GM23338 (cell line): ENCODE results near the gene TMEM62. TPM values are rescaled to one million over a fixed set of nuclear protein-coding genes. Genes with fewer than 3 reads are reported as not detected.

Experiments
- ATAC-seq: fragments of 200-7000 bp; cut with Tn5 transposase; 3 replicates; pipeline ENCODE4 v1.9.1; 2020
- DNase-seq: peaks from one replicate; pipeline ENCODE4 v3.0.0-alpha.2; 2015; ENCODE audit warnings: low spot score
- H2AFZ ChIP-seq: fragments of 200-600 bp; sonication (generic); 2 replicates; pipeline ENCODE4 v1.8.0; 2016; ENCODE audit warnings: antibody characterized with exemption, mild to moderate bottlenecking, moderate library complexity
- H3F3A ChIP-seq: fragments of 200-600 bp; sonication (generic); replicated peaks from 2 replicates; pipeline ENCODE4 v1.8.0; 2017; ENCODE audit warnings: antibody characterized with exemption, mixed run types, low read depth
- H3K27ac ChIP-seq: fragments of 200-600 bp; sonication (generic); 2 replicates; pipeline ENCODE4 v1.6.1; 2016; ENCODE audit warnings: low read depth
- H3K27me3 ChIP-seq: fragments of 200-600 bp; sonication (generic); 2 replicates; pipeline ENCODE4 v1.8.0; 2016; ENCODE audit warnings: mild to moderate bottlenecking, mixed run types, moderate library complexity; ENCODE audit not compliant: insufficient read depth
- H3K36me3 ChIP-seq: fragments of 200-600 bp; sonication (generic); 2 replicates; pipeline ENCODE4 v1.8.0; 2016; ENCODE audit warnings: mild to moderate bottlenecking; ENCODE audit not compliant: insufficient read depth
- H3K4me1 ChIP-seq: fragments of 200-600 bp; sonication (generic); 2 replicates; pipeline ENCODE4 v1.8.0; 2016; ENCODE audit warnings: mild to moderate bottlenecking, moderate library complexity; ENCODE audit not compliant: insufficient read depth
- H3K4me2 ChIP-seq: fragments of 200-600 bp; sonication (generic); 2 replicates; pipeline ENCODE4 v1.7.1; 2017; ENCODE audit warnings: mixed run types
- H3K4me3 ChIP-seq: fragments of 200-600 bp; sonication (generic); 2 replicates; pipeline ENCODE4 v1.6.1; 2016; ENCODE audit warnings: mixed run types
- H3K79me2 ChIP-seq: fragments of 200-600 bp; sonication (generic); replicated peaks from 2 replicates; pipeline ENCODE4 v1.8.0; 2017; ENCODE audit warnings: mild to moderate bottlenecking; ENCODE audit not compliant: insufficient read depth
- H3K9me2 ChIP-seq: fragments of 200-600 bp; sonication (generic); 2 replicates; pipeline ENCODE4 v1.8.0; 2017; ENCODE audit not compliant: insufficient read depth
- H4K20me1 ChIP-seq: fragments of 200-600 bp; sonication (generic); replicated peaks from 2 replicates; pipeline ENCODE4 v1.8.0; 2017; ENCODE audit warnings: mild to moderate bottlenecking; ENCODE audit not compliant: insufficient read depth
- H3K27ac Mint-ChIP-seq: 2 replicates; pipeline ENCODE4 v1.8.0; 2020; ENCODE audit warnings: inconsistent platforms, mild to moderate bottlenecking, moderate library complexity, mixed read lengths
- H3K27me3 Mint-ChIP-seq: 3 replicates; pipeline ENCODE4 v1.8.0; 2022; ENCODE audit warnings: low read depth, mild to moderate bottlenecking, moderate library complexity, mixed read lengths, inconsistent platforms; ENCODE audit not compliant: insufficient read depth, poor library complexity
- H3K36me3 Mint-ChIP-seq: 3 replicates; pipeline ENCODE4 v1.8.0; 2021; ENCODE audit warnings: low read depth, mild to moderate bottlenecking, inconsistent platforms, moderate library complexity, mixed read lengths
- H3K4me1 Mint-ChIP-seq: 3 replicates; pipeline ENCODE4 v1.8.0; 2020; ENCODE audit warnings: mild to moderate bottlenecking, inconsistent platforms, mixed read lengths
- H3K4me3 Mint-ChIP-seq: 3 replicates; pipeline ENCODE4 v1.8.0; 2021; ENCODE audit warnings: moderate library complexity, mild to moderate bottlenecking, inconsistent platforms, mixed read lengths
- H3K9me3 Mint-ChIP-seq: 3 replicates; pipeline ENCODE4 v1.8.0; 2020; ENCODE audit warnings: moderate library complexity, mild to moderate bottlenecking, inconsistent platforms, mixed read lengths
- CREB1 ChIP-seq: fragments of 250-450 bp; sonication (Bioruptor Pico); IDR thresholded peaks from 2 replicates; pipeline ENCODE4 v1.5.0; 2020; ENCODE audit warnings: low read depth, mild to moderate bottlenecking, moderate library complexity
- CTCF ChIP-seq, 2 experiments: fragments of 200-600 bp in 1 of 2; sonication (generic) in 1 of 2; conservative IDR thresholded peaks; 2 replicates each; pipeline versions ENCODE4 v1.5.1 to v1.6.1; 2016 to 2017; ENCODE audit warnings: antibody characterized with exemption in 2 of 2, low read depth in 2 of 2, mild to moderate bottlenecking in 2 of 2, moderate library complexity in 1 of 2
- ETS1 ChIP-seq: IDR thresholded peaks from 2 replicates; pipeline ENCODE4 v1.6.1; 2016; ENCODE audit warnings: antibody characterized with exemption
- EZH2 ChIP-seq: fragments of 200-600 bp; sonication (generic); IDR thresholded peaks from one replicate; pipeline ENCODE4 v1.8.0; 2017; ENCODE audit warnings: antibody characterized with exemption, mild to moderate bottlenecking, low read depth; ENCODE audit not compliant: unreplicated experiment
- EZH2phosphoT487 ChIP-seq: fragments of 200-600 bp; sonication (generic); IDR thresholded peaks from one replicate; pipeline ENCODE4 v1.8.1; 2018; ENCODE audit warnings: antibody characterized with exemption; ENCODE audit not compliant: unreplicated experiment
- JUNB ChIP-seq: IDR thresholded peaks from one replicate; pipeline ENCODE4 v1.6.1; 2016; ENCODE audit warnings: antibody characterized with exemption; ENCODE audit not compliant: unreplicated experiment
- NANOG ChIP-seq: IDR thresholded peaks from 2 replicates; pipeline ENCODE4 v1.6.1; 2016; ENCODE audit warnings: antibody characterized with exemption, borderline replicate concordance
- POLR2AphosphoS5 ChIP-seq: IDR thresholded peaks from 2 replicates; pipeline ENCODE4 v1.6.1; 2016; ENCODE audit warnings: antibody characterized with exemption, low read depth
- REST ChIP-seq: IDR thresholded peaks from one replicate; pipeline ENCODE4 v1.6.1; 2018; ENCODE audit warnings: antibody characterized with exemption; ENCODE audit not compliant: unreplicated experiment
- STAT1 ChIP-seq: IDR thresholded peaks from one replicate; pipeline ENCODE4 v1.6.1; 2016; ENCODE audit warnings: antibody characterized with exemption; ENCODE audit not compliant: unreplicated experiment
- ZNF114 ChIP-seq: fragments of 250-450 bp; sonication (Bioruptor Pico); IDR thresholded peaks from 2 replicates; pipeline ENCODE4 v1.5.0; 2020; ENCODE audit warnings: mild to moderate bottlenecking, moderate library complexity
- ZNF331 ChIP-seq: fragments of 250-450 bp; sonication (Bioruptor Pico); IDR thresholded peaks from 2 replicates; pipeline ENCODE4 v1.5.0; 2020; ENCODE audit warnings: low read depth, mild to moderate bottlenecking, moderate library complexity
- ZNF462 ChIP-seq: fragments of 250-450 bp; sonication (Bioruptor Pico); IDR thresholded peaks from 2 replicates; pipeline ENCODE4 v1.5.0; 2020; ENCODE audit warnings: mild to moderate bottlenecking, moderate library complexity
- polyA plus RNA-seq: library from polyadenylated mRNA; unstranded; fragments of >200 nt; fragmentation: Nextera tagmentation; extraction: Ambion mirVana; gene quantifications from 2 replicates; pipeline ENCODE4 v1.2.1, GENCODE V29; 2016
- total RNA-seq: library from RNA; depleted of rRNA; stranded (reverse); fragments of >200 nt; shearing (Covaris generic); gene quantifications from 2 replicates; pipeline ENCODE4 v1.2.3, GENCODE V29; 2014

Gene TMEM62
- total and polyA plus RNA-seq, 2 experiments from 2014 or later: 3.4 to 14.3 TPM

- Histone ChIP-seq H3K79me2 (peaks cover 38% of the 10 kb centered on the region), H3K36me3 (peaks cover 11% of the 10 kb centered on the region; the same call in 1 of the 2 replicates), H3K27me3 (no peaks in the 10 kb centered on the region), H3K4me2 (no peak overlapping the region), H2AFZ (no peak overlapping the region), H3F3A (no peaks in the 10 kb centered on the region), H3K4me1 (no peaks in the 10 kb centered on the region), H3K4me3 (no peak overlapping the region), H3K9me2 (no peaks in the 10 kb centered on the region), H3K27ac (no peak overlapping the region), H4K20me1 (no peaks in the 10 kb centered on the region; the same call in 1 of the 2 replicates)
- peaks cover 36% of the 10 kb centered on the region for H3K36me3 Mint-ChIP-seq
- DNase-seq: no peak
- TF ChIP-seq STAT1 (no peak), CREB1 (CRISPR knock-in tag) (no peak), CTCF (conservative IDR thresholded peaks at IDR 0.05; ENCODE audit: low read depth in 2 of 2) (no peak), ZNF462 (no peak), POLR2AphosphoS5 (no peak), EZH2 (no peak), EZH2phosphoT487 (no peak), ETS1 (no peak), NANOG (no peak), REST (no peak), ZNF114 (CRISPR knock-in tag) (no peak), JUNB (no peak), ZNF331 (CRISPR knock-in tag) (no peak)
- 0 out of 2 replicates have a peak overlapping the region, but pooled peaks have one; percentile 58 for H3K27ac Mint-ChIP-seq
- no peaks in the 10 kb centered on the region for H3K9me3 Mint-ChIP-seq
- no peak for ATAC-seq
- H3K4me1 Mint-ChIP-seq: peaks cover 6% of the 10 kb centered on the region; the same call in 2 of the 3 replicates
- H3K27me3 Mint-ChIP-seq: no peaks in the 10 kb centered on the region
- no peak overlapping the region for H3K4me3 Mint-ChIP-seq
Observed at GRCh38 chr15:43085921-43086320, 47.5 kb upstream of the TMEM62 start.
